Omental fat pad (tissue), 4 donors: Measurements from ENCODE around the gene UBE4A. TPM values are rescaled to one million over a fixed set of nuclear protein-coding genes. Genes with fewer than 3 reads are reported as not detected.

Source experiments
- ATAC-seq: fragments of 150-250 bp; one replicate; pipeline ENCODE4 v1.9.1; 2016; ENCODE audit warnings: mild to moderate bottlenecking, moderate library complexity; ENCODE audit not compliant: low FRiP score
- DNase-seq: peaks from one replicate; pipeline ENCODE4 v3.0.0-alpha.2; 2019; ENCODE audit warnings: low spot score
- CTCF ChIP-seq, 3 donors: fragments of 450-650 bp; IDR thresholded peaks; one replicate each; pipeline ENCODE4 v1.5.1; 2016 to 2017; ENCODE audit warnings: antibody characterized with exemption in 3 of 3, mild to moderate bottlenecking in 3 of 3, moderate library complexity in 2 of 3
- total RNA-seq, 4 donors: library from RNA; depleted of rRNA; stranded (reverse); fragments of >200 nt; gene quantifications; one replicate each; pipeline ENCODE4 v1.1.0, GENCODE V29; 2016

Gene UBE4A
- 10 to 100 TPM; 39.3 to 45.9 (median 42.3) TPM for total RNA-seq

- ATAC-seq (peak; percentile 58), DNase-seq (peak; percentile 97)
- no peak for TF ChIP-seq CTCF (IDR thresholded peaks at IDR 0.05)
These were observed at the start of gene UBE4A for GRCh38 chr11:118359295-118359958. Gene UBE4A (plus strand): TSS chr11:118359600. CDS start chr11:118365081, 5,481 bp downstream.

GRCh38 chr11:118310271-118310670, 49.1 kb upstream of the UBE4A start:
- no peak for TF ChIP-seq CTCF (IDR thresholded peaks at IDR 0.05)
- DNase-seq (no peak), ATAC-seq (no peak)

GRCh38 chr11:118310781-118311485, 48.5 kb upstream of the UBE4A start:
- TF ChIP-seq CTCF (IDR thresholded peaks at IDR 0.05): no peak
- ATAC-seq (no peak), DNase-seq (no peak)

- no peak for DNase-seq
- TF ChIP-seq CTCF (IDR thresholded peaks at IDR 0.05): no peak
- no peak for ATAC-seq
These were observed 47.9 kb upstream of the UBE4A start for GRCh38 chr11:118311518-118311917.

- no peak for TF ChIP-seq CTCF (IDR thresholded peaks at IDR 0.05)
These were observed 47.1 kb upstream of the UBE4A start for GRCh38 chr11:118312328-118312727.

GRCh38 chr11:118313242-118313641, 46.2 kb upstream of the UBE4A start:
- no peak for ATAC-seq
- no peak for TF ChIP-seq CTCF (IDR thresholded peaks at IDR 0.05)

More at GRCh38 chr11:118312328-118312727, 47.1 kb upstream of the UBE4A start:
- no peak for DNase-seq
- ATAC-seq: no peak

GRCh38 chr11:118314988-118315411, 44.4 kb upstream of the UBE4A start:
- TF ChIP-seq CTCF (IDR thresholded peaks at IDR 0.05): no peak
- DNase-seq (no peak), ATAC-seq (no peak)

More at GRCh38 chr11:118313242-118313641, 46.2 kb upstream of the UBE4A start:
- no peak for DNase-seq
